Lower leg skin (tissue), 3 donors: ENCODE results near the gene TMEM94.

Experiments
- CTCF ChIP-seq, 3 donors: fragments of 450-650 bp; IDR thresholded peaks; one replicate each; pipeline ENCODE4 v1.5.1; 2016; ENCODE audit warnings: antibody characterized with exemption in 3 of 3, mild to moderate bottlenecking in 3 of 3, moderate library complexity in 2 of 3
- POLR2A ChIP-seq, 2 donors: fragments of 450-650 bp; IDR thresholded peaks; one replicate each; pipeline ENCODE4 v1.6.1; 2016 to 2017; ENCODE audit warnings: antibody characterized with exemption in 2 of 2, mild to moderate bottlenecking in 1 of 2, moderate library complexity in 1 of 2

- TF ChIP-seq CTCF (IDR thresholded peaks at IDR 0.05) (no peak), POLR2A (IDR thresholded peaks at IDR 0.05) (no peak)
Observed at GRCh38 chr17:75499313-75500022, 43.0 kb downstream of the TMEM94 start.
